Thyroid gland (tissue), 4 donors: ENCODE data around the gene OPTC.

ENCODE experiments used
- CTCF ChIP-seq, 6 experiments: fragments of 200-600 bp in 3 of 6; fragments of 450-650 bp in 3 of 6; sonication (generic) in 3 of 6; IDR thresholded peaks; one replicate each; pipeline ENCODE4 v1.5.1; 2016 to 2019; ENCODE audit warnings: antibody characterized with exemption in 6 of 6, mild to moderate bottlenecking in 2 of 6, inconsistent platforms in 1 of 6, moderate library complexity in 1 of 6
- POLR2A ChIP-seq, 2 donors: fragments of 450-650 bp; IDR thresholded peaks; one replicate each; pipeline ENCODE4 v1.6.1; 2017; ENCODE audit warnings: antibody characterized with exemption in 2 of 2, mild to moderate bottlenecking in 2 of 2, moderate library complexity in 1 of 2

- TF ChIP-seq CTCF (IDR thresholded peaks at IDR 0.05) = no peak
- TF ChIP-seq POLR2A (IDR thresholded peaks at IDR 0.05) = no peak
These were observed 63.4 kb downstream of the OPTC start for GRCh38 chr1:203557390-203557789.
